ENCODE data around the gene NOL3.
A peak's percentile ranks its signal among the peaks of the same experiment; 100 is the strongest.

Gene NOL3

DNA sequence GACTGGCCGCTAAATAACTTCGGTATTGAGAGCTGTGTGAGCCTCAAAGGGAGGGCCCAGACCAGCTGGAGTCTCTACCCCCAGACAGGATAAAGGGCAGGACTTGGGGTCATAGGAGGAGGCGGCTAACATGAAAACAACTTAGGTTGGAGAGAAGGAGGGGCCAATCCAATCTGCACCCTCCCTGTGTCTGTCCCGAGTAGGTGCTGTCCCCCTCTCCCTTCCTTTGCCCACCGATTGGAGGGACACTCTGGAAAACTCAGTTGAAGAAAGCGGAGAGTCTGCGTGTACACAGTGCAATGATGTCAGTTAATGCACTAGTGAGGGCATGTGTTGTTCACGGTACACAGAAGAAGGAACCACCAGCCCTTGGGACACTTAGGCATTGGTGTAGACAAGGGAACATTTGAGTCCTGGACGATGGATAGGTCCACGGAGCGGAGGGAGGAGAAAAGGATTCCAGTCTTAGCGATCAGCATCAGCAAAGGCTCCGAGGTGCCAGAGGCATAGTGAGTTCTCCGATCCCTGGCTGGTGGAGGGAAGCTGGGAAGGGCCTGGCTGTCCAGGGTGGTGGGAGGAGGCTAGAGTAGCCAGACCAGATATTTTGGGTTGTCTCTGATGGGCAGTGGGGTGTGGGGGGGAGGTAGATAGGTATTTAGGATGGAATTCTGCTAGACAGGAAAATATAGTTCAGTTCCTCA lies 761 bp downstream of the NOL3 start:
- no peak for DNase-seq (ENCODE audit: low read depth in 2 of 2)

DNA sequence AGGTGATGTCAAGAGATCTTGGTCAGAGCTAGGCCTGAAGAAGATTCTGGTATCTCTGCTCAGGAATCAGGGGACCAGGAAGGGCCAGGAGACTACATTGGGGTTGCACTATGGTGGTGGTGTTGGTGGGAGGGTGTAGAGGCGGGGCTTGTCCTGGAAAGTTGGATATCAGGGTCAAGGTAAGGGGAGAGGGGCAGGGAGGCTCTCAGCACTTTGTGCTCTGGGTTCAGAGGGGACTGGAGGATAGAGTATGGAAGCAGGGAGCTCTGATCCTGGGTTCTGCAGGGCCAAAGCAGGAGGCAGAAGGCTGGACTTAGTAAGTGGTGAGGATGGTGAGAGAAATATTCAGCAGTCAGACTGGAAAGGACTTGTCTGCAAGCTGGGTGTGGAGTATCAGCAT lies 3.0 kb downstream of the NOL3 start:
- DNase-seq (ENCODE audit: low read depth in 2 of 2), result no peak

DNA sequence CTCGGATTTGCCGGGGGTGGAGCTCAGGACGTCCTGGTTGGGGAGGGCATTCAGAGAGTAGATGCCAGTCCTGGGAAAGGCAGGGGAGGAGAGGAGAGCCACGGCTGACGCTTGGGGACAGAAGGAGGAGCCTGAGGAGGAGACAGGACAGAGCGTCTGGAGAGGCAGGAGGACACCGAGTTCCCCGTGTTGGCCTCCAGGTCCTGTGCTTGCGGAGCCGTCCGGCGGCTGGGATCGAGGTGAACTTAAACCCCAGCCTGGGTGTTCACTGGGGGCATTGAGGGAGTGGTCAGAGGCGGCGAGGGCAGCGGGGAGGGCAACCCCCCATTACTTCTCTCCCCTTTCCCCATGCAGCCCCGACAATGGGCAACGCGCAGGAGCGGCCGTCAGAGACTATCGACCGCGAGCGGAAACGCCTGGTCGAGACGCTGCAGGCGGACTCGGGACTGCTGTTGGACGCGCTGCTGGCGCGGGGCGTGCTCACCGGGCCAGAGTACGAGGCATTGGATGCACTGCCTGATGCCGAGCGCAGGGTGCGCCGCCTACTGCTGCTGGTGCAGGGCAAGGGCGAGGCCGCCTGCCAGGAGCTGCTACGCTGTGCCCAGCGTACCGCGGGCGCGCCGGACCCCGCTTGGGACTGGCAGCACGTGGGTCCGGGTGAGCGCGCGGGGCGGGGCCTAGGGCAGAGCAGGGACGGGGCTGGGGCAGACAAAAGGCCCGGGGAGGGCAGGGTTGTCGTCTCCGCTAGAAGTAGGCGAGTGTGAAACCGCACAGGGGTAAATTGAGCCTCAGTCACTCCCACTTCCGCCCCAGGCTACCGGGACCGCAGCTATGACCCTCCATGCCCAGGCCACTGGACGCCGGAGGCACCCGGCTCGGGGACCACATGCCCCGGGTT lies 3.7 kb downstream of the NOL3 start:
- DNase-seq (ENCODE audit: low read depth in 2 of 2), result no peak

DNA sequence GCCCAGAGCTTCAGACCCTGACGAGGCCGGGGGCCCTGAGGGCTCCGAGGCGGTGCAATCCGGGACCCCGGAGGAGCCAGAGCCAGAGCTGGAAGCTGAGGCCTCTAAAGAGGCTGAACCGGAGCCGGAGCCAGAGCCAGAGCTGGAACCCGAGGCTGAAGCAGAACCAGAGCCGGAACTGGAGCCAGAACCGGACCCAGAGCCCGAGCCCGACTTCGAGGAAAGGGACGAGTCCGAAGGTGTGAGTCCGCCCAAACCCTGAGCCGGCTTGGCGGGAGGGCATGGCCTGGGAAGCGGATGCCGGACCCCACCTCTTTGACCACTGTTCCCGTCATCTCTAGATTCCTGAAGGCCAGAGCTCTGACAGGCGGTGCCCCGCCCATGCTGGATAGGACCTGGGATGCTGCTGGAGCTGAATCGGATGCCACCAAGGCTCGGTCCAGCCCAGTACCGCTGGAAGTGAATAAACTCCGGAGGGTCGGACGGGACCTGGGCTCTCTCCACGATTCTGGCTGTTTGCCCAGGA lies 4.4 kb downstream of the NOL3 start:
- DNase-seq (ENCODE audit: low read depth in 2 of 2), result no peak

- no peak for DNase-seq (ENCODE audit: low read depth in 2 of 2)
Observed at GRCh38 chr16:67176662-67177061, 6.3 kb downstream of the NOL3 start.

- DNase-seq (ENCODE audit: low read depth in 2 of 2), result no peak
Observed at GRCh38 chr16:67177743-67178699, 7.7 kb downstream of the NOL3 start.

- DNase-seq (ENCODE audit: low read depth in 2 of 2), result no peak
Observed at GRCh38 chr16:67179421-67180080, 9.2 kb downstream of the NOL3 start.

DNA sequence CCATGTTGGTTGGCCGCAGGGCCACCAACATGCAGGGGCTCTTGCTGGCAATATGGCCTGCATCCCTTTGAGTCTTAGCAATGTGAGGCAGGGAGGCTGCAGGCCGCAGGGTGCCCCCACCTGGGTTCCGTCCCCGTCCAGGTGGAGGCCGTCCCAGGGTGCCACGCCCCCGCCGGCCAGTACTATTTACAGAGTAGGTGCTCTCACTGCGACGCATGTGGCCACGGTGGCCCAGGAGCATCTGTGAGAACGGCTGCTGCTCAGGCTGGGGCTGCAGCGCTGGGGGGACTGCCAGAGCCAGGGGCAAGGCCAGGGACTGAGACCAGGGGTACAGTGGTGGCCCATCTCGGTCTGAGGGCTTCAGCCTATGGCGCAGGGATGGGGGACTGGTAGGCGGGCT lies 9.8 kb downstream of the NOL3 start:
- no peak for DNase-seq (ENCODE audit: low read depth in 2 of 2)

GRCh38 chr16:67181346-67181745 lies 11.0 kb downstream of the NOL3 start:
- DNase-seq (ENCODE audit: low read depth in 2 of 2), result no peak

DNA sequence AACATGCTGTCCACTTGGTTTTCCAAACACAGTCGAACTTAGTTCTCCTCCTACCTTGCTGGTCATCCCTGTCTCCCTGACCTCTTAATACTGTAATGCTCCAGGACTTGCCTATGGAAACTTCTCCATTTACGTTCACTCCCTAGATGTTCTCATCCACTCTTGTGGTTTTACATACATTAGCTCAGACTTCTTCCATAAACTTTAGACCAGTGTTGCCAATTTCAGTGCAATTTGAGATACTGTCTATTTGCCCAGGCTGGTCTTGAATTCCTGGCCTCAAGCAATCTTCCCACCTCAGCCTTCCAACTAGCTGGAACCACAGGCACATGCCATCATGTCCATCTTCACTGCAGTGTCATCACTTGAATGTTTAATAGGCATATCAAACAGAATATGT lies 11.9 kb downstream of the NOL3 start:
- DNase-seq (ENCODE audit: low read depth in 2 of 2), result no peak

DNA sequence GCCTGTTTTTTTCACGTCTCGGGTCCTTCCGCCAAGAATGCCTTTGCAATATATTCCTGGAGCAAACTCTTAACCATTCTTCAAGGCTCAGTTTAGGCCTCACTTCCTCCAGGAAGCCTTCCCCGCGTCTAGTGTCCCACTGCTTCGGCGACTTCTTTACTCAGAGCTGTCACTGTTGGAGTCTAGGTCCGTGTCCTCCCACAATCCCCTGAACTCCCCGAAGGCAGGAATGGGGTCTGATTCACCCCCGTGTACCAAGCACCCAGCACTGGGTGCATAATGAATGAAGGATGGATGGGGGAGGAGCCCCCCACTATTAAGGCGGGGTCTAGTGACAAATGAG lies 12.9 kb downstream of the NOL3 start:
- DNase-seq (ENCODE audit: low read depth in 2 of 2), result no peak

- peak; percentile 78 to 91 for DNase-seq (ENCODE audit: low read depth in 2 of 2)
Observed at GRCh38 chr16:67183627-67184452, 13.5 kb downstream of the NOL3 start, which contains the start of gene MATCAP1. TSS of gene MATCAP1 (minus strand) at chr16:67183963. CDS start at chr16:67180610, 3,353 bp downstream.

DNA sequence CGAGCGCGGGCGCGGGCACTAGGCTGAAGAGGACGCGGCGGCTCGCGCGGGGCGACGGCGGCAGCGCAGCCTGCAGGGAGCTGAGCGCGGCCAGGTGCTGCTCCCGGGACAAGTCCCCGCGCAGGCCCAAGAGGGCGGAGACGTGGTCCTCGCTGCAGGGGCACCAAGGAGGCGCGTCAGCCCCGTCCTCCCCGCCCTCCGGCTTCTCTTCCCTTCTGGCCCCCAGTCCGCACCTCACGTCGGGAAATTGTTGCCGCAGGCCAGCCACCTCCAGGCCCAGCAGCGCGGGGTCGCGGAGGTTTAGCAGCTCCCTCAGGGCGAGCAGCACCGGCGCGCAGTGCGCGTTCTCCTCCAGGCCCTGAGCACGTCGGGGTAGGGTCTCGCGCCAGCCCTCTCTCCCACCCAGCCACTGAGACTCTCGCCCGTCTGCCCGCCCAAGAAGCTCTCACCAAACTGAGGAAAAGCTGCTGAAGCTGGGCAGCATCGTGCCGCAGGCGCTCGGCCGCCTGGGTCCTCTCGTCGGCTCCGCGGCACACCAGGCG lies 14.2 kb downstream of the NOL3 start:
- no peak for DNase-seq (ENCODE audit: low read depth in 2 of 2)

GRCh38 chr16:67184995-67185650 lies 14.8 kb downstream of the NOL3 start:
- peak; percentile 53 to 60 for DNase-seq (ENCODE audit: low read depth in 2 of 2)

GRCh38 chr16:67185651-67186134 lies 15.4 kb downstream of the NOL3 start:
- DNase-seq (ENCODE audit: low read depth in 2 of 2), result no peak

GRCh38 chr16:67186550-67186950 lies 16.2 kb downstream of the NOL3 start:
- DNase-seq (ENCODE audit: low read depth in 2 of 2), result no peak

DNA sequence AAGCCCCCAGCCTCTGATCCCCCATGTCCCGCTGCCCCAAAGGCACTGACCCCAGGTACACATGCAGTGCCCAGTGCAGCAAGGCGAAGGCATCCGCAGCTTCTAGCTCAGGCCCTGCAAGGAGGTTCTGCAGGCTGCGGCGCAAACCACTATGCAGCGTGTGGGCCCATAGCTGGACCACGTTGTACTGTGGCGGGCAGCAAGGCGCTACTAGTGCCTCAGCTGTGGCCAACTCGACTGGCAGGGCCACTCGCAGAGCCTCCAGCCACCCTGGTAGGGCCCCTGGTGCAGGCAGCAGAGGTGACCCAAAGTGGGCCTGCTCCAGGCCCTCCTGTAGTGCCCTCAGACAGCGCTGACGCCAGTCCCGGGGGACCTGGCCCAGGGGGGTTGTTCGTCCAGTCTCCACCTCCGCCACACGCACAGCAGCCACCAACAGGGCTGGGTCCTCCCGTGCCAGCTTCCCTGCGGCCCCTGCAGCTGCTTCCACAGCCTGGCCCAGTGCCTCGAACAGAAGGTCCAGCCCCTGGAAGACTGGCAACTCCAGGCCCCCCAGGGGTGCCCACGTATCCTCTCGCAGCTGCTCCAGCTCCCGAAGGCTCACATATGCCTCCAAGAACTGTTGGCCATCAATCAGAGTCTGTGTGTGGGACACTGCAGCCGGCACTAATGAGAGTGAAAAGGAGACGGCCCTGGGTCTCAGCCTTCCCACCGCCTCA lies 17.0 kb downstream of the NOL3 start:
- no peak for DNase-seq (ENCODE audit: low read depth in 2 of 2)

DNA sequence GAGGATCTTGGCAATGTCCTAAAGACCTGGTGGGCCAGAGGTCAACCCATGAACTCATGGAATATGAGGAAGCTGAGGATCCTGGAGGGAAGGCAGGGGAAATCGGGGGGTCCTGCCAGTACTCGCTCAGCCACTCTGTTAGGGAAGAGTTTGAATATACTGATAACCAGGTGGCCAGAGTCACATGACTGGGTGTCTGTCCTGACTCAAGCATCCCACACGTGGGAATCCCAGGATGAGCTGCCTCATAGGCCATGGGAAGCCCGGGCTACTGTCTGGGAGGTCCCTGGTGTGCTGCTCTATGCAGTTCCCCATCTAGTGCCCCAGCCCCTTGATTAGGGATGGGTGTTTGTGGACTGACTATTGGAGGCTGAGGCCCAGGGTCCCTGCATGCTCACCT lies 18.0 kb downstream of the NOL3 start:
- DNase-seq (ENCODE audit: low read depth in 2 of 2), result no peak

GRCh38 chr16:67188798-67189197 lies 18.5 kb downstream of the NOL3 start:
- DNase-seq (ENCODE audit: low read depth in 2 of 2), result no peak

Measured in stimulated activated CD8-positive, alpha-beta memory T cell treated with anti-CD3 and anti-CD28 coated beads, Interleukin-15, amount 100 ng/mL, for 4 hours (primary cell).